Measurements from ENCODE around the gene CD163.

The CD163 gene

GRCh38 chr12:7433276-7433822 is 70.2 kb downstream of the CD163 start (continued):
- TF ChIP-seq ZNF518A (tag by site-specific recombination; conservative IDR thresholded peaks at IDR 0.05; ENCODE audit: low read depth) (no peak), GLI2 (tag by site-specific recombination; IDR thresholded peaks at IDR 0.05; ENCODE audit: borderline replicate concordance, low read depth) (no peak), ZNF18 (tag by site-specific recombination; IDR thresholded peaks at IDR 0.05) (no peak), ZNF629 (tag by site-specific recombination; IDR thresholded peaks at IDR 0.05) (no peak), ZNF24 (tag by site-specific recombination; IDR thresholded peaks at IDR 0.05) (no peak), ZNF138 (tag by site-specific recombination; IDR thresholded peaks at IDR 0.05; ENCODE audit: borderline replicate concordance) (no peak)

GRCh38 chr12:7431993-7432685 is 71.4 kb downstream of the CD163 start:
- no peak overlapping the region for H3K4me3 ChIP-seq (ENCODE audit: low read depth, low read length)
- no peaks in the 10 kb centered on the region for H3K9me3 ChIP-seq (ENCODE audit: control insufficient read depth, insufficient read depth, low read depth, low read length)
- TF ChIP-seq SETDB1 (IDR thresholded peaks at IDR 0.05; ENCODE audit: insufficient read length, low read length) (no peak), ZNF23 (tag by site-specific recombination; IDR thresholded peaks at IDR 0.05; ENCODE audit: borderline replicate concordance) (no peak), ZNF155 (tag by site-specific recombination; IDR thresholded peaks at IDR 0.05) (no peak), ZFP41 (tag by site-specific recombination; IDR thresholded peaks at IDR 0.05; ENCODE audit: borderline replicate concordance) (no peak), ZNF521 (tag by site-specific recombination; IDR thresholded peaks at IDR 0.05) (no peak), ZNF324 (tag by site-specific recombination; IDR thresholded peaks at IDR 0.05) (no peak), ZNF639 (tag by site-specific recombination; IDR thresholded peaks at IDR 0.05) (no peak), ZNF211 (tag by site-specific recombination; IDR thresholded peaks at IDR 0.05; ENCODE audit: low read depth) (no peak), TCF7L2 (IDR thresholded peaks at IDR 0.05; ENCODE audit: borderline replicate concordance, low read depth, low read length) (no peak)
- CTCF ChIA-PET, result no interaction called here
- H3K36me3 ChIP-seq (ENCODE audit: control insufficient read depth in 2 of 2, insufficient read depth in 1 of 2, low read length in 2 of 2), result no peaks in the 10 kb centered on the region
- no peaks in the 10 kb centered on the region for H3K4me1 ChIP-seq (ENCODE audit: control insufficient read depth, insufficient read depth, low read length)
- POLR2A ChIA-PET, result no interaction called here
- H3K27ac ChIP-seq (ENCODE audit: extremely low read depth, low read depth, low read length), result no peak overlapping the region
